Loucy (cell line): ENCODE data around the gene KIF23.

Experiments
- H2AFZ ChIP-seq: fragments of 200-600 bp; sonication (generic); 2 replicates; pipeline ENCODE4 v1.6.0; 2016; ENCODE audit warnings: antibody characterized with exemption, mild to moderate bottlenecking, low read length, moderate library complexity
- H3F3A ChIP-seq: fragments of 200-600 bp; 2 replicates; pipeline ENCODE4 v1.6.0; 2016; ENCODE audit warnings: antibody characterized with exemption, low read depth, mild to moderate bottlenecking
- H3K27me3 ChIP-seq: fragments of 200-600 bp; sonication (generic); 2 replicates; pipeline ENCODE4 v1.6.1; 2014; ENCODE audit warnings: low read length, mild to moderate bottlenecking; ENCODE audit not compliant: insufficient read depth, poor library complexity, severe bottlenecking
- H3K36me3 ChIP-seq: fragments of 200-600 bp; sonication (generic); 2 replicates; pipeline ENCODE4 v1.6.1; 2016; ENCODE audit warnings: low read length; ENCODE audit not compliant: insufficient read depth
- H3K4me1 ChIP-seq: fragments of 200-600 bp; sonication (generic); 2 replicates; pipeline ENCODE4 v1.5.1; 2014; ENCODE audit warnings: low read length, mild to moderate bottlenecking; ENCODE audit not compliant: insufficient read depth, poor library complexity, severe bottlenecking
- H3K4me2 ChIP-seq: fragments of 200-600 bp; sonication (generic); 2 replicates; pipeline ENCODE4 v1.6.0; 2014; ENCODE audit warnings: antibody characterized with exemption, low read length, low read depth, mild to moderate bottlenecking; ENCODE audit not compliant: poor library complexity, severe bottlenecking
- H3K4me3 ChIP-seq: fragments of 200-600 bp; sonication (generic); 2 replicates; pipeline ENCODE4 v1.5.1; 2014; ENCODE audit warnings: low read length, mild to moderate bottlenecking, mixed read lengths; ENCODE audit not compliant: poor library complexity, severe bottlenecking
- H3K79me2 ChIP-seq: fragments of 200-600 bp; sonication (generic); 2 replicates; pipeline ENCODE4 v1.6.1; 2014; ENCODE audit warnings: low read length; ENCODE audit not compliant: insufficient read depth
- H3K9ac ChIP-seq: fragments of 200-600 bp; sonication (generic); 2 replicates; pipeline ENCODE4 v1.6.0; 2014; ENCODE audit warnings: mild to moderate bottlenecking, low read depth, low read length, moderate library complexity; ENCODE audit not compliant: poor library complexity, severe bottlenecking
- H3K9me2 ChIP-seq: fragments of 200-600 bp; sonication (generic); replicated peaks from 2 replicates; pipeline ENCODE4 v1.6.1; 2016; ENCODE audit warnings: low read depth, low read length, mixed read lengths
- H3K9me3 ChIP-seq: fragments of 200-600 bp; sonication (generic); 2 replicates; pipeline ENCODE4 v1.6.1; 2014; ENCODE audit warnings: mild to moderate bottlenecking, antibody characterized with exemption, low read length, low read depth; ENCODE audit not compliant: insufficient read depth
- H4K20me1 ChIP-seq: fragments of 200-600 bp; sonication (generic); 2 replicates; pipeline ENCODE4 v1.6.0; 2014; ENCODE audit warnings: antibody characterized with exemption, low read length, mild to moderate bottlenecking; ENCODE audit not compliant: insufficient read depth, poor library complexity, severe bottlenecking
- EZH2phosphoT487 ChIP-seq: fragments of 200-600 bp; IDR thresholded peaks from 2 replicates; pipeline ENCODE4 v1.6.1; 2018; ENCODE audit warnings: antibody characterized with exemption, mild to moderate bottlenecking, moderate library complexity, borderline replicate concordance
- TF ChIP-seq, protein P1 (sequence below): fragments of 200-600 bp; sonication (generic); conservative IDR thresholded peaks from 2 replicates; pipeline ENCODE4 v1.5.1; 2014; ENCODE audit warnings: mild to moderate bottlenecking, antibody characterized with exemption, low read length

Gene KIF23

DNA sequence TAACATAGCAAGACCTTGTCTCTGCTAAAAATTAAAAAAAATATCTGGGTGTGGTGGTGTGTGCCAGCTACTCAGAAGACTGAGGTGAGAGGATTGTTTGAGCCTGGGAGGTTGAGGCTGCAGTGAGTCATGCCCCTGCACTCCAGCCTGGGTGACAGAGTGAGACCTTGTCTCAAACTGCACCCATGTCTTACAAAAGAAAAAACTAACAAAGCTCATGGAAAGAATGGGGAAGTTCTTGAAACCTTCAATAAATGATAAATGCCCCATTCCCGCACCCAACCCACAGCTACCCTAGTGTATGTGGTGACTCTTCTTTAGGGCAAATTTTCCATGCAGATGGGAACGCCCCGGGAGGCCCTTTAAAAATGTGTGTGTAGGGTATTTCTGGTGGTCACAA, 66.8 kb downstream of the KIF23 start:
- Histone ChIP-seq H3K4me2 (no peak overlapping the region), H3K4me1 (peaks cover 5% of the 10 kb centered on the region)

DNA sequence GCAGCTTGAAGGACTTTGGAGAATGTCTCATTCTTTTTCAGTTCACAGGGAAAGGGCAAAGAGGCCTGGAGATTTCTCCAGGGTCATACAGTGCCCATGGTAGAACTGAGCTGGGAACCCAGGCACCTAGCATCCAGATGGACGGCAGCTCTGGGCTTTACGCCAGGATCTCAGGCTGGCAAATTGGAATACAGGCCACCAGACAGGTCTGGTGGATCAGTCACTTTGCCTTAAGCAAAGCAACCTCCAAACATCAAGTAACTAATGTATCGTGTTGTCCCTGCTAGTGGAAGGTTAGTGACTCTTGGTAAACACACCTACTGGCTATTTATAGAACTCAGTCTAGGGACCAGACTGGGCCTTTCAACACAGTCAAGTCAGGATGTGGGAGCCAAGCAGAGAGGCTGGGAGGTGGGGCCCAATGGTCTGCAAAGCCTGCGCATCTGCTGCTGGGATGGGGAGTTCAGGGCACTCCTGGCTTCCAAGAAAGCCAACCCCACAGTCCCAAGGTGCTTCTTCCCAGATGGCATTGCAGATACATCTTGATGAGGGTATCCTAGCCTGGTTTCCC, 68.6 kb downstream of the KIF23 start:
- H3K36me3 ChIP-seq: no peaks in the 10 kb centered on the region
- no peak overlapping the region for H3K9ac ChIP-seq
- no peak for TF ChIP-seq EZH2phosphoT487
- TF ChIP-seq, protein P1, sequence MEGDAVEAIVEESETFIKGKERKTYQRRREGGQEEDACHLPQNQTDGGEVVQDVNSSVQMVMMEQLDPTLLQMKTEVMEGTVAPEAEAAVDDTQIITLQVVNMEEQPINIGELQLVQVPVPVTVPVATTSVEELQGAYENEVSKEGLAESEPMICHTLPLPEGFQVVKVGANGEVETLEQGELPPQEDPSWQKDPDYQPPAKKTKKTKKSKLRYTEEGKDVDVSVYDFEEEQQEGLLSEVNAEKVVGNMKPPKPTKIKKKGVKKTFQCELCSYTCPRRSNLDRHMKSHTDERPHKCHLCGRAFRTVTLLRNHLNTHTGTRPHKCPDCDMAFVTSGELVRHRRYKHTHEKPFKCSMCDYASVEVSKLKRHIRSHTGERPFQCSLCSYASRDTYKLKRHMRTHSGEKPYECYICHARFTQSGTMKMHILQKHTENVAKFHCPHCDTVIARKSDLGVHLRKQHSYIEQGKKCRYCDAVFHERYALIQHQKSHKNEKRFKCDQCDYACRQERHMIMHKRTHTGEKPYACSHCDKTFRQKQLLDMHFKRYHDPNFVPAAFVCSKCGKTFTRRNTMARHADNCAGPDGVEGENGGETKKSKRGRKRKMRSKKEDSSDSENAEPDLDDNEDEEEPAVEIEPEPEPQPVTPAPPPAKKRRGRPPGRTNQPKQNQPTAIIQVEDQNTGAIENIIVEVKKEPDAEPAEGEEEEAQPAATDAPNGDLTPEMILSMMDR: no peak
- H3F3A ChIP-seq: no peaks in the 10 kb centered on the region
- H3K27me3 ChIP-seq: no peaks in the 10 kb centered on the region
- no peaks in the 10 kb centered on the region for H3K9me2 ChIP-seq
- peaks cover 5% of the 10 kb centered on the region for H3K4me1 ChIP-seq
- H3K4me3 ChIP-seq: no peak overlapping the region
- H4K20me1 ChIP-seq: no peaks in the 10 kb centered on the region
- H3K9me3 ChIP-seq: no peaks in the 10 kb centered on the region; the same call in 1 of the 2 replicates
- H3K4me2 ChIP-seq: no peak overlapping the region
- no peak overlapping the region for H2AFZ ChIP-seq
- H3K79me2 ChIP-seq: no peaks in the 10 kb centered on the region

More for the DNA sequence above, 66.8 kb downstream of the KIF23 start:
- Histone ChIP-seq H3K36me3 (no peaks in the 10 kb centered on the region), H2AFZ (no peak overlapping the region), H3K4me3 (no peak overlapping the region), H3F3A (no peaks in the 10 kb centered on the region), H3K27me3 (no peaks in the 10 kb centered on the region), H3K9me2 (no peaks in the 10 kb centered on the region), H3K9ac (no peak overlapping the region), H3K9me3 (no peaks in the 10 kb centered on the region; the same call in 1 of the 2 replicates), H4K20me1 (no peaks in the 10 kb centered on the region), H3K79me2 (no peaks in the 10 kb centered on the region)
- TF ChIP-seq, protein P1: no peak
- no peak for TF ChIP-seq EZH2phosphoT487

DNA sequence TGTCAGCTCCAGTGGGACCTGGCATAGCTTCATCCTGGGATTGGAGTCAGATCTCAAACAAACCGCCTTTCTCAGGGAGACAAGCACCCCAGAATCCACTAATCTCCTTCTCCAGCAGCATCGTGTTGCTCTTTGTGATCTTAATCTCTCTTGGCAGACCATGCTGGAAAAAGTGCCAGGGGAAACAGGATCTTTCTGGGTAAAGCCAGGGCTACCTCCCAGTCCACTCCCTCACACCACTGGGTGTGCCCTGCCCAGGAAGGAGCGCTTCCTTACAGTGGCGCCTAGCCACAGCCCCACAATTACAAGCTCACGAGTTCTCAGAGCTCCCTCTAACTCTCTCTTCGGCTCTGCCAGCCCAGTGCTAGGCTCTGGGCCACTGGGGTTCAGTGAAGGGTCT, 70.7 kb downstream of the KIF23 start:
- H3F3A ChIP-seq: no peaks in the 10 kb centered on the region
- no peaks in the 10 kb centered on the region for H3K4me1 ChIP-seq
- no peak overlapping the region for H3K9ac ChIP-seq
- H3K79me2 ChIP-seq: no peaks in the 10 kb centered on the region
- H4K20me1 ChIP-seq: no peaks in the 10 kb centered on the region
- no peak overlapping the region for H3K4me3 ChIP-seq
- H3K9me2 ChIP-seq: no peaks in the 10 kb centered on the region
- TF ChIP-seq EZH2phosphoT487: no peak
- TF ChIP-seq, protein P1: no peak
- no peaks in the 10 kb centered on the region for H3K36me3 ChIP-seq
- H3K4me2 ChIP-seq: no peak overlapping the region
- H3K27me3 ChIP-seq: no peaks in the 10 kb centered on the region
- H2AFZ ChIP-seq: no peak overlapping the region
- H3K9me3 ChIP-seq: no peaks in the 10 kb centered on the region; the same call in 1 of the 2 replicates
